Measurements from ENCODE around the gene KMO.

GRCh38 chr1:241637604-241638003 lies 105.4 kb downstream of the KMO start:
- TF ChIP-seq POLR2A (IDR thresholded peaks at IDR 0.05; ENCODE audit: low read depth, low read length) (no peak), TAF1 (IDR thresholded peaks at IDR 0.05; ENCODE audit: borderline replicate concordance, low read depth, low read length) (no peak)

Measured in GM12892 (cell line).